ENCODE results near the gene IQGAP2.

Gene IQGAP2

GRCh38 chr5:76457674-76458485, 54.8 kb downstream of the IQGAP2 start:
- Histone ChIP-seq H3K36me3 (ENCODE audit: insufficient read depth, low read length) (no peaks in the 10 kb centered on the region), H3K27ac (no peak overlapping the region), H3K9me3 (ENCODE audit: low read depth, low read length) (no peaks in the 10 kb centered on the region), H3K4me3 (no peak overlapping the region), H3K9ac (ENCODE audit: insufficient read length) (no peak overlapping the region)
- TF ChIP-seq EZH2 (IDR thresholded peaks at IDR 0.05) (no peak), FOXP2 (optimal IDR thresholded peaks at IDR 0.05; ENCODE audit: control extremely low read depth, extremely low read length, insufficient read depth) (no peak), POLR2AphosphoS5 (IDR thresholded peaks at IDR 0.05; ENCODE audit: borderline replicate concordance, low read depth, low read length) (no peak)
- DNase-seq (ENCODE audit: low read depth, low spot score) = no peak

DNA sequence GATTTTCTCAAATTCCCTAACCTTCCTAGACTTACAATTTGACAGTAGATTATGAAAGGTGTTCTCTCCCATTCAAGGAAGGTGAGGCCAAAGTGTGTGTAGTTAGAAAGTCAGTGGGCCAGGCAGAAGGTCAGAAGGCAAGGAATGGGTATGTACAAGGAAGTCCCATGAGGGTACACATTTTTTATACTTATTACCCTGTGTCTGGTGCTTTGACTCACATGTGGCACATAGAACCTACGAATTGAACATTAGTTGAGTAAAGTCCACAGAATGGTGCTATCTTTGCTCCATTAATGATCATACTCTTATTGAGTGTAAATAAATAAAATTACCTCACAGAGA, 55.4 kb downstream of the IQGAP2 start:
- no peak for DNase-seq (ENCODE audit: low read depth, low spot score)
- TF ChIP-seq EZH2 (IDR thresholded peaks at IDR 0.05) = no peak
- no peak for TF ChIP-seq POLR2AphosphoS5 (IDR thresholded peaks at IDR 0.05; ENCODE audit: borderline replicate concordance, low read depth, low read length)
- TF ChIP-seq FOXP2 (optimal IDR thresholded peaks at IDR 0.05; ENCODE audit: control extremely low read depth, extremely low read length, insufficient read depth) = no peak
- Histone ChIP-seq H3K36me3 (ENCODE audit: insufficient read depth, low read length) (no peaks in the 10 kb centered on the region), H3K9ac (ENCODE audit: insufficient read length) (no peak overlapping the region), H3K27ac (no peak overlapping the region), H3K4me3 (no peak overlapping the region), H3K9me3 (ENCODE audit: low read depth, low read length) (no peaks in the 10 kb centered on the region)

- no peak for TF ChIP-seq FOXP2 (optimal IDR thresholded peaks at IDR 0.05; ENCODE audit: control extremely low read depth, extremely low read length, insufficient read depth)
- no peak for TF ChIP-seq POLR2AphosphoS5 (IDR thresholded peaks at IDR 0.05; ENCODE audit: borderline replicate concordance, low read depth, low read length)
- TF ChIP-seq EZH2 (IDR thresholded peaks at IDR 0.05) = no peak
- H3K4me3 ChIP-seq = no peak overlapping the region
- no peaks in the 10 kb centered on the region for H3K9me3 ChIP-seq (ENCODE audit: low read depth, low read length)
- DNase-seq (ENCODE audit: low read depth, low spot score) = no peak
- H3K36me3 ChIP-seq (ENCODE audit: insufficient read depth, low read length) = peaks cover 3% of the 10 kb centered on the region; the same call in 1 of the 2 replicates
- H3K9ac ChIP-seq (ENCODE audit: insufficient read length) = no peak overlapping the region
- H3K27ac ChIP-seq = no peak overlapping the region
Measured at GRCh38 chr5:76460104-76460503, 57.0 kb downstream of the IQGAP2 start.

DNA sequence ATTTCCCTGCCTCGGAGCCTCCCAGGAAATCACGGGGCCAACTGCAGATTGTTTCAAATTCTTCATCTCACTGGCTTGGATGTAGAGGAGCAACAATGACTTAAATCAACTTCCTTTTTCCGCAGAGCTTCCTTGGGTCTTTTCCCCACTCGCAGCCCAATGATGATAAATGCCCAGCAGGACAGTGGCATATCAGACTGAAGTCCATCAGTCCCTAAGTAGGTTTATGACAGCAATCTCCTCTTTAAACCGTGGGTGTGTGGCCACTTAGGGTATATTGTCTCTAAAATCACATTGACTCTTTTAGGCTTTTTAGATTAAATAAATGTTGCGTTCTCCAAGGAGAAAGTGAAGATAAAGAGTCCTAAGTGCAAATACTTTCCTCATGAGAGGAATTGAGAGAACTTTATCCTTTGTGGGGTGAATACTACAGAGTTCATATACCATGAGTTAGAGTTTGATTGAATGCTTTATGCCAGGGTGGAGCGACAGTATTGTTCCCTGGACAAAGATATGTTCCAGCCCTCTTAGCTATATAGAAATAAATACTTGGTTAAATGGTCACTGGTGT, 59.1 kb downstream of the IQGAP2 start:
- TF ChIP-seq POLR2AphosphoS5 (IDR thresholded peaks at IDR 0.05; ENCODE audit: borderline replicate concordance, low read depth, low read length) (no peak), EZH2 (IDR thresholded peaks at IDR 0.05) (no peak), FOXP2 (optimal IDR thresholded peaks at IDR 0.05; ENCODE audit: control extremely low read depth, extremely low read length, insufficient read depth) (no peak)
- no peak overlapping the region for H3K9ac ChIP-seq (ENCODE audit: insufficient read length)
- no peaks in the 10 kb centered on the region for H3K9me3 ChIP-seq (ENCODE audit: low read depth, low read length)
- no peak overlapping the region for H3K4me3 ChIP-seq
- no peak overlapping the region for H3K27ac ChIP-seq
- DNase-seq (ENCODE audit: low read depth, low spot score) = no peak
- peaks cover 3% of the 10 kb centered on the region; the same call in 1 of the 2 replicates for H3K36me3 ChIP-seq (ENCODE audit: insufficient read depth, low read length)

DNA sequence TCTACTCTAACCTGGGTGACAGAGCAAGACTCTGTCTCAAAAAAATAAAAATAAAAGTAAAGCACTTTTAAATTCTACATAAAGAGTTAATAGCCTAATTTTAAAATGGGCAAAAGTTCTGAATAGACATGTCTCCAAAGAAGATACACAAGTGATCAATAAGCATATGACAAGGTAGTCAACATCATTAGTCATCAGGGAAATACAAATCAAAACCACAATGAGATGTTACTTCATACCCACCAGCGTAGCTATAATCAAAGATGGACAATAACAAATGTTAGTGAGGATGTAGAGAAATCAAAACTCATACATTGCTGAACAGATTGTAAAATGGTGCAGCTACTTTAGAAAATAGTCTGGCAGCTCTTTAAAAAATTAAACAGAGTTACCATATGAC, 64.1 kb downstream of the IQGAP2 start:
- Histone ChIP-seq H3K27ac (no peak overlapping the region), H3K9me3 (ENCODE audit: low read depth, low read length) (no peaks in the 10 kb centered on the region), H3K36me3 (ENCODE audit: insufficient read depth, low read length) (peaks cover 3% of the 10 kb centered on the region; the same call in 1 of the 2 replicates), H3K9ac (ENCODE audit: insufficient read length) (no peak overlapping the region), H3K4me3 (no peak overlapping the region)
- no peak for TF ChIP-seq FOXP2 (optimal IDR thresholded peaks at IDR 0.05; ENCODE audit: control extremely low read depth, extremely low read length, insufficient read depth)
- TF ChIP-seq EZH2 (IDR thresholded peaks at IDR 0.05) = no peak
- TF ChIP-seq POLR2AphosphoS5 (IDR thresholded peaks at IDR 0.05; ENCODE audit: borderline replicate concordance, low read depth, low read length) = no peak
- no peak for DNase-seq (ENCODE audit: low read depth, low spot score)

- no peak for TF ChIP-seq FOXP2 (optimal IDR thresholded peaks at IDR 0.05; ENCODE audit: control extremely low read depth, extremely low read length, insufficient read depth)
- no peak for TF ChIP-seq POLR2AphosphoS5 (IDR thresholded peaks at IDR 0.05; ENCODE audit: borderline replicate concordance, low read depth, low read length)
- no peak for TF ChIP-seq EZH2 (IDR thresholded peaks at IDR 0.05)
- H3K9ac ChIP-seq (ENCODE audit: insufficient read length) = no peak overlapping the region
- no peak for DNase-seq (ENCODE audit: low read depth, low spot score)
- H3K27ac ChIP-seq = no peak overlapping the region
- H3K9me3 ChIP-seq (ENCODE audit: low read depth, low read length) = no peaks in the 10 kb centered on the region
- H3K36me3 ChIP-seq (ENCODE audit: insufficient read depth, low read length) = peaks cover 3% of the 10 kb centered on the region; the same call in 1 of the 2 replicates
- H3K4me3 ChIP-seq = no peak overlapping the region
Measured at GRCh38 chr5:76468635-76469425, 65.7 kb downstream of the IQGAP2 start.

DNA sequence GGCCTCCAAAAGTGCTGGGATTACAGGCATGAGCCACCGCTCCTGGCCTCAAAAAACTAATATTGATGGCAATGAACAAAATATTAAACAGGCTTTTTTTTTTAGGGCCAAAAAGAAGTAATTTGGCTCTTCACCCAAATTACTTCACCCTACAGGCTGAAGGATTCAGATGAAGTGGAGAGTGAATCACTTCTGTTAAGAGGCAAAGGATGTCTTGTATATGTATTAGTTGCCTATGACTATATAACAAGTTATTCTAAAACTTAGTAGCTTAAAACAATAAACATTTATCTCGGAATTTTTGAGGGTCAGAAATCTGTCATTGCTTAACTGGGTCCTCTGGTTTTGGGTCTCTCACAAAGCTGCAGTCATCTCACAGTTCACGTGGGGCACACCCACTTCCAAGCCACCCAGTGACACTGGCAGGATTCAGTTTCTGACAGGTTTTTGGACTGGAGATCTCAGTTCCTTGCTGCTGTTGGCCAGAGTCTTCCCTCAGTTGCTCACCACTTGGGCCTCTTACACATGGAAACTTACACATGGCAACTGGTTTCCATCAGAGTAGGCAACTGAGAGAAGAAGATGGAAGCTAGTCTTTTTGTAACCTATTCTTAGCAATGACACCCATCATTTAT, 66.7 kb downstream of the IQGAP2 start:
- no peaks in the 10 kb centered on the region for H3K9me3 ChIP-seq (ENCODE audit: low read depth, low read length)
- TF ChIP-seq POLR2AphosphoS5 (IDR thresholded peaks at IDR 0.05; ENCODE audit: borderline replicate concordance, low read depth, low read length) (no peak), EZH2 (IDR thresholded peaks at IDR 0.05) (no peak), FOXP2 (optimal IDR thresholded peaks at IDR 0.05; ENCODE audit: control extremely low read depth, extremely low read length, insufficient read depth) (no peak)
- 0 out of 2 replicates have a peak, but pooled peaks cover 1% of the 10 kb centered on the region for H3K36me3 ChIP-seq (ENCODE audit: insufficient read depth, low read length)
- DNase-seq (ENCODE audit: low read depth, low spot score) = no peak
- no peak overlapping the region for H3K27ac ChIP-seq
- H3K4me3 ChIP-seq = no peak overlapping the region
- H3K9ac ChIP-seq (ENCODE audit: insufficient read length) = no peak overlapping the region

DNA sequence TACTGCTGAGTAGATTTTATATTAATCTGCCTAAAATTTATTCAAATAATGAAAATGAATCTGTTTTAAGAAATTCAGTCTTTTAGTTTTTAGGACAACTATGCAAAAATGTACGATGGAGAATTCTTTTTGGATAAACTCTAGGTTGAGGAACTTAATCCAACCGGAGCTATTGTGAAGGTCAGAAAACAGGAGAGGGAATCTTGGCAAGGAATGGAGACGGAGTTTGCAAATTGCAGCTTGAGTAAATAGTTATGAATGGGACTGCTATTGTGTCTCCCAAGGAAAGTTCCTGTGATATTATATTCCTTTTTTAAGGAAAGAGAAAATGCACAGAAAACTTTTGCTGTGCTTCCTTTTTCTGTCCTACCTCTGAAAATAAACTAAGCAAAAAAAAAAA, 67.9 kb downstream of the IQGAP2 start:
- Histone ChIP-seq H3K36me3 (ENCODE audit: insufficient read depth, low read length) (no peaks in the 10 kb centered on the region), H3K4me3 (no peak overlapping the region), H3K27ac (no peak overlapping the region), H3K9me3 (ENCODE audit: low read depth, low read length) (no peaks in the 10 kb centered on the region), H3K9ac (ENCODE audit: insufficient read length) (no peak overlapping the region)
- TF ChIP-seq POLR2AphosphoS5 (IDR thresholded peaks at IDR 0.05; ENCODE audit: borderline replicate concordance, low read depth, low read length) (no peak), FOXP2 (optimal IDR thresholded peaks at IDR 0.05; ENCODE audit: control extremely low read depth, extremely low read length, insufficient read depth) (no peak), EZH2 (IDR thresholded peaks at IDR 0.05) (no peak)
- DNase-seq (ENCODE audit: low read depth, low spot score) = no peak
